ENCODE results near the gene DEPDC1B.

DNA sequence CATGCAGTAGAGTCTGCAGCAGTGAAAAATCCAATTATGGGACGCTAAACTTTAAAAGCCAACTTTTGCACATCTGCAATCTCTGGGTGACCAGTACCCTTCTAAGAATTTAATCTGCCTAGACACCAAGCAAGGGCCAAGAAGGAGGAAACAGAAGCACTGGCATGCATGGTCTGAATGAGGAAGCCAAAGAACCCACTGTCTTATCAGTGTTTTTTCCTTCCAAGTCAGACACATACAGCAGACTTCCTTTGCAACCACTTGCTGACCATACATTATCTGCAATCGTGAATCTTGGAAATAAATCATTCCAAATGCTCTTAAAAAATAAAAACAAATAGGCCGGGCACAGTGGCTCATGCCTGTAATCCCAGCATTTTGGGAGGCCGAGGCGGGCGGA is 65.9 kb downstream of the DEPDC1B start:
- TF ChIP-seq, protein P1, sequence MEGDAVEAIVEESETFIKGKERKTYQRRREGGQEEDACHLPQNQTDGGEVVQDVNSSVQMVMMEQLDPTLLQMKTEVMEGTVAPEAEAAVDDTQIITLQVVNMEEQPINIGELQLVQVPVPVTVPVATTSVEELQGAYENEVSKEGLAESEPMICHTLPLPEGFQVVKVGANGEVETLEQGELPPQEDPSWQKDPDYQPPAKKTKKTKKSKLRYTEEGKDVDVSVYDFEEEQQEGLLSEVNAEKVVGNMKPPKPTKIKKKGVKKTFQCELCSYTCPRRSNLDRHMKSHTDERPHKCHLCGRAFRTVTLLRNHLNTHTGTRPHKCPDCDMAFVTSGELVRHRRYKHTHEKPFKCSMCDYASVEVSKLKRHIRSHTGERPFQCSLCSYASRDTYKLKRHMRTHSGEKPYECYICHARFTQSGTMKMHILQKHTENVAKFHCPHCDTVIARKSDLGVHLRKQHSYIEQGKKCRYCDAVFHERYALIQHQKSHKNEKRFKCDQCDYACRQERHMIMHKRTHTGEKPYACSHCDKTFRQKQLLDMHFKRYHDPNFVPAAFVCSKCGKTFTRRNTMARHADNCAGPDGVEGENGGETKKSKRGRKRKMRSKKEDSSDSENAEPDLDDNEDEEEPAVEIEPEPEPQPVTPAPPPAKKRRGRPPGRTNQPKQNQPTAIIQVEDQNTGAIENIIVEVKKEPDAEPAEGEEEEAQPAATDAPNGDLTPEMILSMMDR (conservative IDR thresholded peaks at IDR 0.05; ENCODE audit: low read depth, low read length): no peak
- no peak for TF ChIP-seq EZH2 (IDR thresholded peaks at IDR 0.05; ENCODE audit: borderline replicate concordance, low read depth, low read length, poor library complexity, severe bottlenecking)
